HG03095 (cell line): ENCODE results near the gene MRPS21.
"Not testable (repeated sequence)": the region's sequence is repeated elsewhere in the genome, so short reads cannot be mapped to it uniquely, and the experiment has no call there.

Experiments
- ATAC-seq: cut with Tn5 transposase; IDR thresholded peaks from one replicate; pipeline ENCODE4 v1.9.1; 2021; ENCODE audit warnings: moderate library complexity; ENCODE audit not compliant: unreplicated experiment

Gene MRPS21

DNA sequence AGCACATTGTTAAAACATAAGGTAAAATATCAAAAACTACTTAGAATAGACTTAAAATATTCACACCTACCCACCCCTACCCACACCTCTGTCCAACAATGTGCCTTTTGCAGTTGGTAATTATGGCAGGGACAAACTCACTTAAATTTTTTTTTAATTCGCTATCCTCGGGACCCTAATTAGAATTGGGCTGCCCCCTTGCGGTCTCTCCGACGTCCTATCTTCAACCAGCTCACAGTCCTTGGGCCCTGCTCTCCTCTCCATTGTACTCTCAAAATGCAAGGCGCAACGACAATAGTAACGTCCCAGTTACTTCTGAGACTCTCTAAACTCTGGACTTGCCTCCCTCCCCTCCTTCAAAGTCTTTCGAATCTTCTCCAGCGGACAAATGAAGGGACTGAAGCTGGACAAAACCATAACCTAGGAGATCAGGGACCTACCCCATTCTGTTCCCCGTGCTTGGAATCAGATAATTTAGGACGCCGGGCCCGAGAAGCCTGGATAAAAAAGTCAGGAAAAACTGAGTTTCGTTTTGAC, 12.4 kb upstream of the MRPS21 start:
- ATAC-seq = no peak

DNA sequence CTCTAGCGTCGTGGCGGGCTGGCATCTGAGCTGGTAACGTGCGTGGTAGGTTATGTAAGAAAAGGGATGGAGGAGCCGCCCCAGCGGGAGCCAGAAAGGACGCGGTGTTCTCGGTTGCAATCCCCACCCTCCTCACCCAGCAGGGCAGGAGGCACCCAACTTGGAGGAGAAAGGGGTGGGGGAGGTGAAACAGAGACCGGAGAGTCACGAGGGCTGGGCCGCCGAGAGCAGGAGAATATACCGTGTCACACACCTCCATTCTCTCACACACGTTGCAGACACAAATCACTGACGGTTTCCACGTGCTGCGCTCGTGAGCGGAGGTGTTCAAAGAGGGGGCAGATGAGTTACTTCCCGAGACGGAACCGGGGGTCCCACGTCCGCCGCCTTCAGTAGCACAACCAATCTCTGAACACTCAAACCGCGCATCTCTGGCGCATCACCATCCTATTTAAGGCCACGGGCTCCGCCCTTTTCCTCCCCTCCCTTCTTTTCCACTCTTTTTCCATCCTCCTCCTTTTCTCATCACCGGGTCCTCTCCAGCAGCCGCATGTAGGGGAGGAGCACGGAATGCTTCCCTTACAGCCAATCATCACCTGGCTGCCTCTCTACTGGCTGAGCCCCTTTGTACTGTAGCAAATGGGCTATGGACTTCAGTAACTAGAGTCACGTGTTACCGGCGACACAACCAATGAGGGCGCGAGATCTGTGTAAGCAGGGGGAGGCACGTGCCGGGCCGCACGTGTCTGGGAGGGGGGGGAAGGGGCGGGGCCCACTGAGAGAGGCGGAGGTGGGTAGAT, 11.7 kb upstream of the MRPS21 start, which contains the start of gene CIART:
Gene CIART (plus strand): TSS at position 797 of the 800 bp plus-strand sequence. CDS start 714 bp downstream, outside the sequence.
- no peak for ATAC-seq

DNA sequence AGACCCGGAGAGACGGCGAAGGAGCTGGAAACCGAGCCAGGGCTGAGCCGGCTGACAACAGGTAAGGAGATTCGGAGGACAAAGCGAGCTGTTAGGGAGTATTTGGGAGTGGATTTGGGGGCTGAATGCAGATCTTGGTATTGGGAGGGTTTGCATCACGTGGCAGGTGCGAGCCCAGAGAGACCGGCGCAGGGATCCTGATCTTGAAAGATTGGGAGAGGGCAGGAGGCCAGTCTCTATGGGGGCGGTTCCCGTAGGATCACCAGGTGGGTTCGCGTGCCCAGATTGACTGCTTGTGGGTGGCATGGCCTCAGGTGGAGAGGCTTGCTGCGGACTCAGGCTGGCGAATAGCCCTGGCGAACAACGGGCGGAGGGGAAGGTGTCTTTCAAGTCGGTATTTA, 11.1 kb upstream of the MRPS21 start:
- ATAC-seq = no peak

DNA sequence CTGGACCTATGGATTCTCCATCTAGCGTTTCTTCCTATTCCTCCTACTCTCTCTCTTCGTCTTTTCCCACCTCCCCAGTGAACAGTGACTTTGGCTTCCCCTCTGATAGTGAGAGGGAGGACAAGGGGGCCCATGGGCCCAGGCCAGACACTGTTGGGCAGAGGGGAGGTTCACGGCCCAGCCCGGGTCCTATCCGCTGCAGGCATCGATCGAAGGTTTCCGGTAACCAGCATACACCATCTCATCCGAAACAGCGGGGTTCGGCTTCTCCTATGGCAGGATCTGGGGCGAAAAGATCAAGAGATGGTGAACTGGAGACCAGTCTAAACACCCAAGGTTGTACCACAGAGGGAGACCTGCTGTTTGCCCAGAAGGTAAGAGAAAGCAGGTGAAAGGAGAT, 10.4 kb upstream of the MRPS21 start:
- ATAC-seq = no peak

DNA sequence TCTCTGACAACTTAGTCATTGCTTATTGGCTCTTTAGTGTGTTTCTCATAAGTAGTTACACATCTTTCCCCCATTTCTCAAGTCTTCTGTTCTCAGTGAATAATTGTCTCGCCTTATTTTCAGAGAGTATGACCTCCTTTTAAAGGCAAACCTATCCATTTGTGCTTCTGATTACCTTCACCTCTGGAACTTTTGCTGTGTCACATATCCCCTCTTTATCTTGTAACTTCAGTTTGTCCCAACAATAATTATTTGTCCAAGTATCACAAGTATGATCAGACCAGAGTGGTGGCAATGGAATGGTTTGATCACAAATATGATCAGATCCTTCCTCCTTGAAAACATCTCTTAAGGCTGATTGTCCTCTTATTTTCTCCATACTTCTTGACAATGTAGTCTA, 5.3 kb upstream of the MRPS21 start:
- no peak for ATAC-seq

DNA sequence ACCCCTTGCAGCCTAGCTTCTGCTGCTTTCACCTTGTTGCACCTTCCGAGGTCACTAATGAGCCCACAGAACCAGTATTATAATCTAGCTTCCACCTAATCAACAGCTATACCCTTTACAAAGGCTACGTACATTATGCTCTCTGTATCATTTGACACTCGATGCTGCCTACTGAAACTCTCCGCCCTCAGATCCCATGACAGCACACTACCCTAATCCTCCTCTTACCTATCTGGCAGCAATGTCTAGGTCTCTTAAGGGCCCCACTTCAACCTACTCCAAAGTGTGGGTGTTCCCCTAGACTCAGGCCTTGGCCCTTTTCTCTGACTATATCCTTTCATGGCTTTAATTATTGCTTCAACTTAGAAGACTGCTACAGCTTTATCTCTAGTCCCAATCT, 4.8 kb upstream of the MRPS21 start:
- no peak for ATAC-seq

DNA sequence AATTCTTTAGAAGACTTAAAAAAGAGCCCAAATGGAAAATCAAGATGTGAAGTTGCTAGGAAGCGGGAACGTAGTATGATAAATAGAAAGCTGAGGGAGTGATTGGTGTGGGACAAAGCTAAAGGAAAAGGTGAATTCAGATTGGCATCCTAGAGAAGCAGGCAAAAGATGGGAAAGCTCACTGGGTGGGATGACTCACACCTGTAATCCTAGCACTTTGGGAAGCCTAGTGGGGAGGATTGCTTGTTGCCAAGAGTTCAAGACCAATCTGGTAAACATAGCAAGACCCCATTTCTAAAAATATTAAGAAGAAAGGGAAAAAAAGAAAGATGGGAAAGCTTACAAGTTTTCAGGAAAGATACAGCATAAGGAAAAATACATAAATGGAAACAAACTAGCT, 1.8 kb downstream of the MRPS21 start:
- ATAC-seq = no peak

DNA sequence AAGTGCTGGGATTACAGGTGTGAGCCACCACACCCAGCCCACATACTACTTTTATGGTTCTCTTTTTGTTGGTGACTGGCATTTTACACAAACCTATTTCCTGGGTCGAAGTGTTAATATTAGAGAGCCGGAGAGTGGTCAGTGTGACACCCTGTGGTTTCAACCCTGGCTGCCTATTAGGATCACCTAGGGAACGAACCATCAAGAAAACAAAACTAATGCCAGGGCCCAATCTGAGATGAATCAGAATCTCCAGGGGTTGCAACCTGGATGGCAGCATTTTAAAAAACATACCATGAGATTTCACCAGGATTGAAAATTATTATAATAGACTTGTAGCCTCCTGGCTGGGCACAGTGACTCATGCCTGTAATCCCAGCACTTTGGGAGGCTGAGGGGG, 6.1 kb downstream of the MRPS21 start:
- no peak for ATAC-seq

DNA sequence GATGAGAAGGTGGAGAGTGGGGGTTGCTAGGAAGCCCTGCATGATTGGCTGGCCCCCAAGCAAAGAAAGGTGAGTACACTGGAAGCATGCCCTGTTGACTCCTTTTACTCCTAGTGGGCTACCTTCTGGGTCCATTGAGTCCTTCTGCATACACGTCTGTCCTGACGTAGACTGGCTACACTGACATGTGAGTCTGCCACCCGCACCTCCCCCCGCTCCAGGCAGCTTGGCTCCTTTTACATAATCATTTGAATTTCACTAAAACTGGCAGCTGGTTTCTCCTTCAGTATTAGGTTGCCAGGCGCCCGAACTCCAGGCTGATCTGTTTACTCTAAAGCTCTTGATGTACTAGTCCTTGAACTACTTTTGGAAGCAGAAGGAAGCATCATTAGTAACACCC, 8.7 kb downstream of the MRPS21 start:
- no peak for ATAC-seq

DNA sequence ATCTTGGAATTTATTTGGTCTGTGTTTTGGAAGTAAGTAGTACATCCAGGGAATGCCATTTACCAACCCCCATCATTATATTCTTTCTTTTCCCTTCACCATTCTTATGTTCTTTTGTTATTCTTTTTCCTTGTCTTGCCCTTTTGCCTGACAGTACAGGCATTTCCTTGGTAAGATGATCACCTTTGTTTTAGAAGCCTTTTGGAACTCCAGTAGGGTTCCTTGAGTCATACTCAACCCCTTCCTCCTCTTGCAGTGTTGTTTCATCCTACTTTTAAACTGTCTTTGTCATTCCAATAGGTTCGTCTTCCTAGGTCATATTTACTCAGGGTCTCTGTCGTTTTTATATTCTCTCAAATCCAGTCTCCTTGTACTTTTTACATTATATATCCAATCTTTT, 9.2 kb downstream of the MRPS21 start:
- no peak for ATAC-seq

DNA sequence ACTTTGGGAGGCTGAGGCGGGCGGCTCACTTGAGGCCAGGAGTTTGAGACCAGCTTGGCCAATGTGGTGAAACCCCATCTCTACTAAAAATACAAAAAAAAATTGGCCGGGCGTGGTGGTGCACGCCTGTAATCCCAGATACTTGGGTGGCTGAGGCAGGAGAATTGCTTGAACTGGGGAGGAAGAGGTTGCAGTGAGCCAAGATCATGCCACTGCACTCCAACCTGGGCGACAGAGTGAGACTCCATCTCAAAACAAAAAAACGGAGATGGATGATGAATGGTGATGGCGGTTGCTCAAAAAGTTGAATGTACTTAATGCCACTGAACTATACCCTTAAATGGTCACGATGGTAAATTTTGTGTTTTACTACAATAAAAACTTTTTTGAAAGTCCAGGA, 14.9 kb downstream of the MRPS21 start:
- not testable (repeated sequence) for ATAC-seq

DNA sequence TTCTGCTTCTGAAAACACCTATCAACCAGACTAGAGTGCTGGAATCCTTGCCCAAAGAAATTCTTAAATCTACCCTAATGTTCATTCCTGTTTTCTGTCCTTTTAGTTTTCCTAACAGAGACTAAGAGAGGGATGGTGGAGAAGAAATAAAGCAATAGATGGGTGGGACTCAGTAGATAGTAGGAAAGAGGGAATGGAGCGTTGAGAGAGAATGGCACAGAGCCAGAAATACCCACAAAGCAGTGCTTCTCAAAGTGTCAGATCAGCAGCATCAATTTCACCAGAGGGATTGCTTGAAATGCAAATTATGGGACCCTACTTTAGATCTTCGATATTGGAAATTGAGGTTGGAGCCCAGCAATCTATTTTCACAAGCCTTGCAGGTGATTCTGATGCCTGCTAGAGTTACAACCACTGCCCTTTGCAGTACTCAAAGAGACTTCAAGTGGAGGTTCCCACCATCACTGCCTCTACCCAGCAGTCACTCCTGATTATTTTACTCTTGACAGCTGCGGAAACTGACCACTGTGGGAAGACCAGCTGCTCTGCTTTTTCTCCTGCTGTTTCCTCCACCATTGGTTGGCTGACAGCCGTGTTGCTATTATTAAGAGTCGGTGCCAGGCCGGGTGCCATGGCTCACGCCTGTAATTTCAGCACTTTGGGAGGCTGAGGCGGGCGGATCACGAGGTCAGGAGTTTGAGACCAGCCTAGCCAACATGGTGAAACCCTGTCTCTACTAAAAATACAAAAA, 16.3 kb downstream of the MRPS21 start:
- ATAC-seq = no peak

DNA sequence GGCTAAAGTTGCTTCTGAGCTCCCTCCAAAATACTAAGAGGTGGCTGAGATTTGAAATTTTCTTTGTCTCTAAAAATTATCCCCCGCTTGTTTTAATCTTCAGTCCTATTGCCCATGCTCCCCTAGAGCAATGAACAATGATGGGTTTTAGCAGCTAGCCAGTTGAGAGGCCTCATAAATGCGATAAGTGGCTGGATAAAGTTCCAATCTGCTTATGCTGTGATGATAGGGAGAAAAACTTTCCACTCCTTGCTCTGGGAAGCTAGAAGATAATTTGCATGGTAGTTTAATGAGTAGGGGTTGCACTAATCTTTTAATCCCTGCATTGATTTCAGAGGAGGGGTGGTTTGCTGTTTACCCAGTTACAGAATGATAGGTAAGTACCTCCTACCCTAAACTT, 18.1 kb downstream of the MRPS21 start:
- no peak for ATAC-seq

DNA sequence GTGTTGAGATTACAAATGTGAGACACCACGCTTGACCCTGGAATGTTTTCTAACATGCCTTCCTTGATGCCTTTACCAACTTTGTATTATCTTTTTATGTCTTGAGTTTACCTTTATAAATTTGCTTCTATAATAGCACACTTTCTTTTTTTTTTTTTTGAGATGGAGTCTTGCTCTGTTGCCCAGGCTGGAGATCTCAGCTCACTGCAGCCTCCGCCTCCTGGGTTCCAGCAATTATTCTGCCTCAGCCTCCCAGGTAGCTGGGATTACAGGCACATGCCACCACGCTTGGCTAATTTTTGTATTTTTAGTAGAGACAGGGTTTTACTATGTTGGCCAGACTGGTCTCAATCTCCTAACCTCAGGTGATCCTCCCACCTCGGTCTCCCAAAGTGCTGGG, 21.0 kb downstream of the MRPS21 start:
- ATAC-seq = not testable (repeated sequence)

DNA sequence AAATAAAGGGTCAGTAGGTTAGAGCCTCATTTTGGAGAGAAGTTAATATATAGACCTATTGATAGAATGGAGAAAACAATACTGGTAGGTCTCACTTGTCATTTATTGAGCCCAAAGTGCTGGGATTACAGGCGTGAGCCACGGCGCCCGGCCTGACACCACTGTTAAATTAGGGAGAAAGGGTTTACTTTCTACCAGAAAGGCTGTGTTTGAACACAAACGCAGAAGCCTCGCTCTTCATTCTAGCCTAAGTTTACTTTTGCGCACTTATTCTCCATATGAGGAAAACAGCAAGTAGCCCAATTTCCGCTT, 27.0 kb downstream of the MRPS21 start:
- ATAC-seq = no peak

DNA sequence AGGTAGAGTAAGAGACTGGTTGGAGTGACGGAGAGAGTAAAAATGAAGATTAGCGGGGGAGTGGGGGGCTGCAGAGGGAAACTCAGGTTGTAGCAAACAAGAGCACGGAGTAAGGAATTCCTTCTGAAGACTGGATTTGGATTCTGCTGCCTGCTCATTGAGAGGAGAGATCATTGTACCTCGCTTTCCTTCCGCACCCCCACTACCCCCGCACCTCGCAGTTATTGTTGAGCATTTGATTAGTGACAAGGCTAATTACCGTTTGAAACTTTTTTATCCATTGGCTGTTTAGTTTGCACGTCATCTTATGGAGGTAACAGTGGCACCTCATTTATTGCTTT, 28.1 kb downstream of the MRPS21 start:
- ATAC-seq = no peak

DNA sequence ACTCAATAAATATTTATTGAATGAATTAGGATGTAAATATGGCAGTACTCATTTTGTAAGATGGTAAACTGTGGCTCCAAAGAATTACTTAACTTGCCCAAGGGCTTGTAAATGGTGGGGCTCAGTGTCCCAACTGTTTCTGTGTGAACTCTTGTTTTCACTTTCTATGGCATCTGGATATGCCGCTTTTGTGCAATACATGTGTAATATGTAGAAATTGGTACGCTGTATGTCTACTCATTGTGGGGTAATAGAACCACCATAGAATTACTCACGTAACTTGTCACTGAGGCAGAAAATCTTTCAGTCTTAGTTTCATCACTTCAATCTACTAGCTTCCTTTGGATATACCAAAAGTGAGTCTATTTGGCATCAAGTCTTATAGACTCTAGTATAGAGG, 28.6 kb downstream of the MRPS21 start:
- ATAC-seq = no peak

DNA sequence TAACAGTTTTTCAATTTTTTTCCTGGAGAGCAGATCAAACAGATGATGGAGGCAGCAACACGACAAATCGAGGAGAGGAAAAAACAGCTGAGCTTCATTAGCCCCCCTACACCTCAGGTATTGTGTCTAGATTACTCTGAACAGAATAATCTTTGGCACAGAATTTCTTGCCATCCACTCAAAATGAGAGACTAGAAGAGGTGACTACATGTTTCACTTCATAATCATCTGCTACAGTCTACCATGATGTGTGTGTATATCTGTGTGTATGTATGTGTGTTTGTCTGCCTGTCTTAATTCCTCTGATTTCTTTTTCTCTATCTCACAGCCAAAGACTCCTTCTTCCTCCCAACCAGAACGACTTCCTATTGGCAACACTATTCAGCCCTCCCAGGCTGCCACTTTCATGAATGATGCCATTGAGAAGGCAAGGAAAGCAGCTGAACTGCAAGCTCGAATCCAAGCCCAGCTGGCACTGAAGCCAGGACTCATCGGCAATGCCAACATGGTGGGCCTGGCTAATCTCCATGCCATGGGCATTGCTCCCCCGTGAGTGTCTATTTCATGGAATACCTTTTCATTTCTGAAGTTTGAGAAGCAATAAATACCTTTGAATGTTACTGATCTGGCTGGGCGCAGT, 39.1 kb downstream of the MRPS21 start:
- ATAC-seq = no peak

DNA sequence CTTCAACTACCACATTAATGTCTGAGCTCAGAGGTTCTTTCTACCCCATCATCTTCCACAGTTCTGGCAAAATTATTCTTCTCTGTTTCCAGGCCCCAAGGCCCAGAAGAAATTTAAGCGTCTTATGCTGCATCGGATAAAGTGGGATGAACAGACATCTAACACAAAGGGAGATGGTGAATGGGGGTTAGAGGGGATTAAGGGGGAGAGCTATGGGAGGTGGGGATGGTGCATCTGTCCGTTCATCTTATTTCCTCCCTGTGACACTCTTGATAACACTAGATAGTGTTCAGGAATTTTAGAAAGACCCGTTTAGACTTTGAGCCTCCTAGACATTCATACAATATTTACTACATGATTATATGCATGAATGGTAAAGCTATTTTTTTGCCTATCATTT, 52.7 kb downstream of the MRPS21 start:
- ATAC-seq = no peak

DNA sequence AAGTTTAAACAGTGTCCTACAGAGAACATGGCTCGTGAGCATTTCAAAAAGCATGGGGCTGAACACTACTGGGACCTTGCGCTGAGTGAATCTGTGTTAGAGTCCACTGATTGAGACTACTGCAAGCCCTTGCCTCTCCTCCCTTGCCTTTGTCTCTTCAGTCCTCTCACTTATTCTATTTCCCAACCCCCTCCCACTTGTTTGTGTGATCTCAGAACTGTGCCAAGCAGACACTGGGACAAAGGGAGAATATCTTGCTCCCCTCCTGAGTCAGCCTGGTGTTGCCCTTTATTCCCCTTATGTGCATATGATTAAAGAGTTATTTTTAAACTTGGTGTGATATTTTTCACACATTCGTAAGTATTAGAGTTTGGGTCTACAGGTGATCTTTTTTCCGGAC, 59.2 kb downstream of the MRPS21 start:
- ATAC-seq = no peak
